Activated naive CD4-positive, alpha-beta T cell treated with anti-CD3 and anti-CD28 coated beads, Interleukin-2, amount 50 U/mL, for 72 hours (primary cell): Measurements from ENCODE around the gene CCDC15. TPM values are rescaled to one million over a fixed set of nuclear protein-coding genes. Genes with fewer than 3 reads are reported as not detected.

ENCODE experiments used
- ATAC-seq, 2 donors: fragments of 150-1000 bp; cut with Tn5 transposase; 2 replicates each; pipeline ENCODE4 v1.10.0; 2021; ENCODE audit warnings: mild to moderate bottlenecking in 2 of 2, moderate library complexity in 2 of 2
- DNase-seq, 2 donors: peaks; one replicate each; pipeline ENCODE4 v3.0.0; 2021 to 2022; ENCODE audit warnings: low spot score in 2 of 2
- H3K27ac Mint-ChIP-seq, 2 donors: one replicate each; pipeline ENCODE4 v1.8.0; 2022; ENCODE audit warnings: mild to moderate bottlenecking in 2 of 2, mixed read lengths in 2 of 2
- H3K36me3 Mint-ChIP-seq, 2 donors: one replicate each; pipeline ENCODE4 v1.8.0; 2022; ENCODE audit warnings: mixed read lengths in 2 of 2
- H3K9me3 Mint-ChIP-seq, 2 donors: one replicate each; pipeline ENCODE4 v1.8.0; 2022; ENCODE audit warnings: mixed read lengths in 2 of 2
- total RNA-seq, 2 donors: library from RNA; stranded (reverse); gene quantifications; one replicate each; pipeline ENCODE4 v1.2.3, GENCODE V29; 2022

CCDC15 gene
- total RNA-seq, 2 donors from 2014 or later = 5.3 to 15.5 TPM

- DNase-seq (peak in 1 of 2 donors; percentile 55), ATAC-seq (peak; percentile 61 to 91)
- Mint-ChIP-seq H3K27ac (peak overlapping the region in 1 of 2 donors; percentile 54), H3K9me3 (no peaks in the 10 kb centered on the region), H3K36me3 (no peaks in the 10 kb centered on the region)
Observed at GRCh38 chr11:125070699-125071254, 116.8 kb downstream of the CCDC15 start.

GRCh38 chr11:125071435-125071834 lies 117.4 kb downstream of the CCDC15 start:
- no peaks in the 10 kb centered on the region for H3K36me3 Mint-ChIP-seq
- ATAC-seq (no peak), DNase-seq (no peak)
- H3K27ac Mint-ChIP-seq = peak overlapping the region in 1 of 2 donors; percentile 54
- no peaks in the 10 kb centered on the region for H3K9me3 Mint-ChIP-seq

GRCh38 chr11:125071846-125072217 lies 117.8 kb downstream of the CCDC15 start:
- Mint-ChIP-seq H3K9me3 (no peaks in the 10 kb centered on the region), H3K27ac (no peak overlapping the region), H3K36me3 (no peaks in the 10 kb centered on the region)
- ATAC-seq (no peak), DNase-seq (no peak)

GRCh38 chr11:125072218-125072960 lies 118.4 kb downstream of the CCDC15 start:
- H3K9me3 Mint-ChIP-seq = no peaks in the 10 kb centered on the region
- no peak for ATAC-seq
- H3K27ac Mint-ChIP-seq = no peak overlapping the region
- peak in 1 of 2 donors; percentile 48 for DNase-seq
- H3K36me3 Mint-ChIP-seq = no peaks in the 10 kb centered on the region

GRCh38 chr11:125072961-125073590 lies 119.1 kb downstream of the CCDC15 start:
- no peaks in the 10 kb centered on the region for H3K36me3 Mint-ChIP-seq
- ATAC-seq (no peak), DNase-seq (no peak)
- H3K9me3 Mint-ChIP-seq = no peaks in the 10 kb centered on the region
- H3K27ac Mint-ChIP-seq = no peak overlapping the region

GRCh38 chr11:125073616-125074483 lies 119.8 kb downstream of the CCDC15 start:
- Mint-ChIP-seq H3K27ac (no peak overlapping the region), H3K9me3 (no peaks in the 10 kb centered on the region), H3K36me3 (no peaks in the 10 kb centered on the region)
- ATAC-seq (no peak), DNase-seq (no peak)

GRCh38 chr11:125074511-125075241 lies 120.7 kb downstream of the CCDC15 start:
- ATAC-seq = no peak
- no peaks in the 10 kb centered on the region for H3K9me3 Mint-ChIP-seq

GRCh38 chr11:125075242-125075625 lies 121.2 kb downstream of the CCDC15 start:
- H3K9me3 Mint-ChIP-seq = no peaks in the 10 kb centered on the region
- no peak overlapping the region for H3K27ac Mint-ChIP-seq

More at GRCh38 chr11:125074511-125075241, 120.7 kb downstream of the CCDC15 start:
- H3K27ac Mint-ChIP-seq = no peak overlapping the region
- H3K36me3 Mint-ChIP-seq = no peaks in the 10 kb centered on the region
- DNase-seq = no peak

GRCh38 chr11:125075900-125076317 lies 121.9 kb downstream of the CCDC15 start:
- no peak overlapping the region for H3K27ac Mint-ChIP-seq
- no peak for DNase-seq
- no peak for ATAC-seq
- H3K9me3 Mint-ChIP-seq = no peaks in the 10 kb centered on the region
- H3K36me3 Mint-ChIP-seq = no peaks in the 10 kb centered on the region

More at GRCh38 chr11:125075242-125075625, 121.2 kb downstream of the CCDC15 start:
- DNase-seq (no peak), ATAC-seq (no peak)
- H3K36me3 Mint-ChIP-seq = no peaks in the 10 kb centered on the region

GRCh38 chr11:125076378-125076945 lies 122.5 kb downstream of the CCDC15 start:
- H3K9me3 Mint-ChIP-seq = no peaks in the 10 kb centered on the region
- no peaks in the 10 kb centered on the region for H3K36me3 Mint-ChIP-seq
- ATAC-seq (no peak), DNase-seq (no peak)
- H3K27ac Mint-ChIP-seq = no peak overlapping the region

- no peak for ATAC-seq
- Mint-ChIP-seq H3K27ac (no peak overlapping the region), H3K9me3 (no peaks in the 10 kb centered on the region), H3K36me3 (no peaks in the 10 kb centered on the region)
- DNase-seq = no peak
Observed at GRCh38 chr11:125078016-125078415, 124.0 kb downstream of the CCDC15 start.

- ATAC-seq (no peak), DNase-seq (no peak)
- Mint-ChIP-seq H3K27ac (no peak overlapping the region), H3K36me3 (no peaks in the 10 kb centered on the region), H3K9me3 (no peaks in the 10 kb centered on the region)
Observed at GRCh38 chr11:125078516-125079140, 124.6 kb downstream of the CCDC15 start.

GRCh38 chr11:125079151-125079877 lies 125.3 kb downstream of the CCDC15 start:
- ATAC-seq = no peak
- Mint-ChIP-seq H3K36me3 (no peaks in the 10 kb centered on the region), H3K9me3 (no peaks in the 10 kb centered on the region), H3K27ac (no peak overlapping the region)
- no peak for DNase-seq

- no peak for ATAC-seq
- no peaks in the 10 kb centered on the region for H3K36me3 Mint-ChIP-seq
- H3K9me3 Mint-ChIP-seq = no peaks in the 10 kb centered on the region
- H3K27ac Mint-ChIP-seq = no peak overlapping the region
- DNase-seq = no peak
Observed at GRCh38 chr11:125079878-125080530, 126.0 kb downstream of the CCDC15 start.

GRCh38 chr11:125080531-125080911 lies 126.5 kb downstream of the CCDC15 start:
- H3K9me3 Mint-ChIP-seq = no peaks in the 10 kb centered on the region
- no peak overlapping the region for H3K27ac Mint-ChIP-seq
- H3K36me3 Mint-ChIP-seq = no peaks in the 10 kb centered on the region
- no peak for DNase-seq
- no peak for ATAC-seq
